IPS DF 4.7 (cell line): ENCODE measurements around the gene DMAC1.

ENCODE experiments used
- DNase-seq: peaks from one replicate; pipeline ENCODE4 v3.0.0-alpha.2; 2013; ENCODE audit warnings: low spot score; ENCODE audit errors: extremely low read depth

DMAC1 gene

GRCh38 chr9:7783635-7784063, 15.9 kb downstream of the DMAC1 start:
- DNase-seq = no peak

- no peak for DNase-seq
Measured at GRCh38 chr9:7782400-7783120, 17.0 kb downstream of the DMAC1 start.

GRCh38 chr9:7780261-7780988, 19.2 kb downstream of the DMAC1 start:
- no peak for DNase-seq

- DNase-seq = no peak
Measured at GRCh38 chr9:7778851-7779600, 20.6 kb downstream of the DMAC1 start.

- no peak for DNase-seq
Measured at GRCh38 chr9:7777771-7778170, 21.8 kb downstream of the DMAC1 start.

- no peak for DNase-seq
Measured at GRCh38 chr9:7770111-7770510, 29.5 kb downstream of the DMAC1 start.

GRCh38 chr9:7762600-7762999, 37.0 kb downstream of the DMAC1 start:
- no peak for DNase-seq

GRCh38 chr9:7760014-7760415, 39.6 kb downstream of the DMAC1 start:
- no peak for DNase-seq

- DNase-seq = no peak
Measured at GRCh38 chr9:7756088-7756487, 43.5 kb downstream of the DMAC1 start.

GRCh38 chr9:7752481-7752880, 47.1 kb downstream of the DMAC1 start:
- DNase-seq = no peak
